ENCODE measurements around the gene CACNG4.

CACNG4 gene

GRCh38 chr17:67015001-67015400 lies 50.5 kb downstream of the CACNG4 start:
- in situ Hi-C loops (cut with HindIII; ENCODE audit: low sequenced_read_pairs): no loop called here

- in situ Hi-C loops (cut with HindIII; ENCODE audit: low sequenced_read_pairs): no loop called here
Measured at GRCh38 chr17:67016039-67016762, 51.7 kb downstream of the CACNG4 start.

GRCh38 chr17:67017910-67018309 lies 53.4 kb downstream of the CACNG4 start:
- in situ Hi-C loops (cut with HindIII; ENCODE audit: low sequenced_read_pairs): no loop called here

- in situ Hi-C loops (cut with HindIII; ENCODE audit: low sequenced_read_pairs): no loop called here
Measured at GRCh38 chr17:67018471-67019434, 54.2 kb downstream of the CACNG4 start.

GRCh38 chr17:67019809-67020208 lies 55.3 kb downstream of the CACNG4 start:
- in situ Hi-C loops (cut with HindIII; ENCODE audit: low sequenced_read_pairs): no loop called here

- in situ Hi-C loops (cut with HindIII; ENCODE audit: low sequenced_read_pairs): no loop called here
Measured at GRCh38 chr17:67020293-67020766, 55.8 kb downstream of the CACNG4 start.

- in situ Hi-C loops (cut with HindIII; ENCODE audit: low sequenced_read_pairs): no loop called here
Measured at GRCh38 chr17:67021196-67021595, 56.7 kb downstream of the CACNG4 start.

GRCh38 chr17:67021743-67022450 lies 57.4 kb downstream of the CACNG4 start:
- in situ Hi-C loops (cut with HindIII; ENCODE audit: low sequenced_read_pairs): no loop called here

GRCh38 chr17:67022451-67022810 lies 57.9 kb downstream of the CACNG4 start:
- in situ Hi-C loops (cut with HindIII; ENCODE audit: low sequenced_read_pairs): no loop called here

GRCh38 chr17:67024736-67025135 lies 60.2 kb downstream of the CACNG4 start:
- in situ Hi-C loops (cut with HindIII; ENCODE audit: low sequenced_read_pairs): no loop called here

- in situ Hi-C loops (cut with HindIII; ENCODE audit: low sequenced_read_pairs): no loop called here
Measured at GRCh38 chr17:67025216-67025792, 60.8 kb downstream of the CACNG4 start.

- in situ Hi-C loops (cut with HindIII; ENCODE audit: low sequenced_read_pairs): no loop called here
Measured at GRCh38 chr17:67026341-67026740, 61.8 kb downstream of the CACNG4 start.

GRCh38 chr17:67027031-67027628 lies 62.6 kb downstream of the CACNG4 start:
- in situ Hi-C loops (cut with HindIII; ENCODE audit: low sequenced_read_pairs): no loop called here

- in situ Hi-C loops (cut with HindIII; ENCODE audit: low sequenced_read_pairs): no loop called here
Measured at GRCh38 chr17:67030641-67031040, 66.1 kb downstream of the CACNG4 start.

GRCh38 chr17:67032382-67032781 lies 67.9 kb downstream of the CACNG4 start:
- in situ Hi-C loops (cut with HindIII; ENCODE audit: low sequenced_read_pairs): no loop called here

GRCh38 chr17:67032985-67033384 lies 68.5 kb downstream of the CACNG4 start:
- in situ Hi-C loops (cut with HindIII; ENCODE audit: low sequenced_read_pairs): no loop called here

- in situ Hi-C loops (cut with HindIII; ENCODE audit: low sequenced_read_pairs): no loop called here
Measured at GRCh38 chr17:67033613-67034012, 69.1 kb downstream of the CACNG4 start.

- in situ Hi-C loops (cut with HindIII; ENCODE audit: low sequenced_read_pairs): no loop called here
Measured at GRCh38 chr17:67035131-67036083, 70.9 kb downstream of the CACNG4 start.

- in situ Hi-C loops (cut with HindIII; ENCODE audit: low sequenced_read_pairs): no loop called here
Measured at GRCh38 chr17:67038861-67039365, 74.4 kb downstream of the CACNG4 start.

All from endothelial cell of hepatic sinusoid (primary cell).